Neural cell (in vitro differentiated cells): ENCODE results near the gene VPS72. TPM values are rescaled to one million over a fixed set of nuclear protein-coding genes. Genes with fewer than 3 reads are reported as not detected.
A peak's percentile ranks its signal among the peaks of the same experiment; 100 is the strongest.

Experiments
- H2AFZ ChIP-seq: fragments of 200-600, 300-800 bp; sonication (generic), shearing (Covaris generic); 2 replicates; pipeline ENCODE4 v1.6.0; 2014; ENCODE audit warnings: low read depth, mild to moderate bottlenecking, antibody characterized with exemption, low read length, moderate library complexity
- H3F3A ChIP-seq: fragments of 200-600 bp; shearing (Covaris generic); 2 replicates; pipeline ENCODE4 v1.6.1; 2016; ENCODE audit warnings: mild to moderate bottlenecking, moderate library complexity, mixed read lengths, antibody characterized with exemption, low read length; ENCODE audit not compliant: insufficient read depth, poor library complexity, severe bottlenecking
- H3K27ac ChIP-seq: fragments of 200-600, 300-800 bp; sonication (generic), shearing (Covaris generic); 2 replicates; pipeline ENCODE4 v1.5.1; 2014; ENCODE audit warnings: mild to moderate bottlenecking, low read length, moderate library complexity
- H3K27me3 ChIP-seq: fragments of 300-800, 200-600 bp; sonication (generic), shearing (Covaris generic); 2 replicates; pipeline ENCODE4 v1.6.0; 2014; ENCODE audit warnings: mild to moderate bottlenecking, low read depth, low read length, moderate library complexity; ENCODE audit not compliant: insufficient read depth
- H3K36me3 ChIP-seq: fragments of 300-800, 200-600 bp; sonication (generic), shearing (Covaris generic); 2 replicates; pipeline ENCODE4 v1.5.1; 2014; ENCODE audit warnings: mild to moderate bottlenecking, antibody characterized with exemption, low read length, moderate library complexity; ENCODE audit not compliant: insufficient read depth
- H3K4me2 ChIP-seq: fragments of 300-800, 200-600 bp; sonication (generic), shearing (Covaris generic); 2 replicates; pipeline ENCODE4 v1.6.0; 2014; ENCODE audit warnings: mild to moderate bottlenecking, low read length
- H3K4me3 ChIP-seq: fragments of 300-800, 200-600 bp; sonication (generic), shearing (Covaris generic); 2 replicates; pipeline ENCODE4 v1.5.1; 2014; ENCODE audit warnings: mild to moderate bottlenecking, low read length, moderate library complexity
- H3K79me2 ChIP-seq: fragments of 200-600 bp; shearing (Covaris generic); replicated peaks from 2 replicates; pipeline ENCODE4 v1.6.0; 2014; ENCODE audit warnings: mild to moderate bottlenecking, low read length, moderate library complexity; ENCODE audit not compliant: insufficient read depth
- H3K9ac ChIP-seq: fragments of 300-800, 200-600 bp; sonication (generic), shearing (Covaris generic); 2 replicates; pipeline ENCODE4 v1.6.1; 2016; ENCODE audit warnings: mild to moderate bottlenecking, low read length, mixed read lengths
- H3K9me2 ChIP-seq: fragments of 200-600 bp; shearing (Covaris generic); 2 replicates; pipeline ENCODE4 v1.6.1; 2016; ENCODE audit warnings: mild to moderate bottlenecking, low read length, mixed read lengths; ENCODE audit not compliant: insufficient read depth
- H3K9me3 ChIP-seq: fragments of 200-600, 300-800 bp; sonication (generic), shearing (Covaris generic); 2 replicates; pipeline ENCODE4 v1.6.1; 2016; ENCODE audit warnings: mild to moderate bottlenecking, mixed run types, low read length, moderate library complexity, mixed read lengths
- H4K20me1 ChIP-seq: fragments of 200-600 bp; shearing (Covaris generic); 2 replicates; pipeline ENCODE4 v1.6.1; 2016; ENCODE audit warnings: mild to moderate bottlenecking, mixed run types; ENCODE audit not compliant: insufficient read depth
- EP300 ChIP-seq: fragments of 450-650 bp; conservative IDR thresholded peaks from 2 replicates; pipeline ENCODE4 v1.6.1; 2014; ENCODE audit warnings: antibody characterized with exemption, mild to moderate bottlenecking, moderate library complexity; ENCODE audit not compliant: poor library complexity, severe bottlenecking
- EZH2 ChIP-seq: fragments of 200-600, 300-800 bp; shearing (Covaris generic), sonication (generic); IDR thresholded peaks from 2 replicates; pipeline ENCODE4 v1.6.1; 2014; ENCODE audit warnings: antibody characterized with exemption, low read length, borderline replicate concordance, mild to moderate bottlenecking; ENCODE audit not compliant: insufficient read depth, poor library complexity, severe bottlenecking
- MXI1 ChIP-seq: fragments of 450-650 bp; conservative IDR thresholded peaks from 2 replicates; pipeline ENCODE4 v1.6.1; 2014; ENCODE audit warnings: antibody characterized with exemption, mild to moderate bottlenecking; ENCODE audit not compliant: poor library complexity, severe bottlenecking
- POLR2AphosphoS5 ChIP-seq: IDR thresholded peaks from 2 replicates; pipeline ENCODE4 v1.6.1; 2012
- RAD21 ChIP-seq: fragments of 450-650 bp; conservative IDR thresholded peaks from 2 replicates; pipeline ENCODE4 v1.6.1; 2014; ENCODE audit warnings: antibody characterized with exemption, mild to moderate bottlenecking, moderate library complexity
- SMC3 ChIP-seq: fragments of 450-650 bp; conservative IDR thresholded peaks from 2 replicates; pipeline ENCODE4 v1.6.1; 2014; ENCODE audit warnings: antibody characterized with exemption, mild to moderate bottlenecking, moderate library complexity; ENCODE audit not compliant: poor library complexity
- TAF1 ChIP-seq: IDR thresholded peaks from 2 replicates; pipeline ENCODE4 v1.6.1; 2012; ENCODE audit warnings: low read depth
- polyA plus RNA-seq: library from polyadenylated mRNA; depleted of rRNA; stranded (reverse); fragments of >200 nt; gene quantifications from 2 replicates; pipeline ENCODE4 v1.2.3, GENCODE V29; 2014
- TF ChIP-seq, protein P1 (sequence below): fragments of 450-650 bp; IDR thresholded peaks from 2 replicates; pipeline ENCODE4 v1.5.1; 2014; ENCODE audit warnings: antibody characterized with exemption, mild to moderate bottlenecking, moderate library complexity; ENCODE audit not compliant: poor library complexity, severe bottlenecking
- TF ChIP-seq, protein P2 (sequence below): IDR thresholded peaks from 2 replicates; pipeline ENCODE4 v1.6.1; 2012; ENCODE audit warnings: borderline replicate concordance

The VPS72 gene
- polyA plus RNA-seq, 1 donor from 2014 or later, result 232 TPM

DNA sequence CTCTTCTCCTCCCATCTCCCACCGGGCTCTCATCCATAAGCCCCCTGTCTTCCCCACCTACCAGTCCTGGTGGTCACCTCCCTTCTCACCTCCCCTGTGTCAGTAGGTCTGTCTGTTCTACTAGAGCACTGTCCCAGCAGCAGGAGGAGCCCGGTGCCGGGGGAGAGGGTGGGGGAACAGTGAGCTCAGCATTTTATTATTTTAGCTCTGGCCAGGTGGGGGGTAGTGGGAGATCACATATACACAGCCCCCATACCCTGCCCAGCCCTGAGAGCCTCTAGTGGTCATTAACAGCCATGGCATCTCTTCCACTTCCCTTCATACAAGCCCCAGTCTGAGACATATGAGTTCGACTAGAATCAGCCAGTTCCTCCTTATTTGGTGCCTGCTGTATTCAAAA lies 14.1 kb downstream of the VPS72 start, which contains the start of gene TMOD4:
TMOD4 (minus strand) TSS at position 119 of the 400 bp plus-strand sequence. CDS start 1,106 bp downstream, outside the sequence.
- TF ChIP-seq, protein P1, sequence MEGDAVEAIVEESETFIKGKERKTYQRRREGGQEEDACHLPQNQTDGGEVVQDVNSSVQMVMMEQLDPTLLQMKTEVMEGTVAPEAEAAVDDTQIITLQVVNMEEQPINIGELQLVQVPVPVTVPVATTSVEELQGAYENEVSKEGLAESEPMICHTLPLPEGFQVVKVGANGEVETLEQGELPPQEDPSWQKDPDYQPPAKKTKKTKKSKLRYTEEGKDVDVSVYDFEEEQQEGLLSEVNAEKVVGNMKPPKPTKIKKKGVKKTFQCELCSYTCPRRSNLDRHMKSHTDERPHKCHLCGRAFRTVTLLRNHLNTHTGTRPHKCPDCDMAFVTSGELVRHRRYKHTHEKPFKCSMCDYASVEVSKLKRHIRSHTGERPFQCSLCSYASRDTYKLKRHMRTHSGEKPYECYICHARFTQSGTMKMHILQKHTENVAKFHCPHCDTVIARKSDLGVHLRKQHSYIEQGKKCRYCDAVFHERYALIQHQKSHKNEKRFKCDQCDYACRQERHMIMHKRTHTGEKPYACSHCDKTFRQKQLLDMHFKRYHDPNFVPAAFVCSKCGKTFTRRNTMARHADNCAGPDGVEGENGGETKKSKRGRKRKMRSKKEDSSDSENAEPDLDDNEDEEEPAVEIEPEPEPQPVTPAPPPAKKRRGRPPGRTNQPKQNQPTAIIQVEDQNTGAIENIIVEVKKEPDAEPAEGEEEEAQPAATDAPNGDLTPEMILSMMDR, result peak; percentile 53
- no peak for TF ChIP-seq TAF1
- no peaks in the 10 kb centered on the region for H3K9me2 ChIP-seq
- H3K36me3 ChIP-seq, result no peaks in the 10 kb centered on the region
- H3K9me3 ChIP-seq, result no peaks in the 10 kb centered on the region
- no peaks in the 10 kb centered on the region for H4K20me1 ChIP-seq
- no peak within 1 kb of the TSS for H3K4me3 ChIP-seq
- no peak within 1 kb of the TSS for H3K4me2 ChIP-seq
- no peaks in the 10 kb centered on the region for H3F3A ChIP-seq
- H2AFZ ChIP-seq, result no peak within 1 kb of the TSS
- no peak within 1 kb of the TSS for H3K27ac ChIP-seq
- H3K79me2 ChIP-seq, result no peaks in the 10 kb centered on the region
- H3K9ac ChIP-seq, result no peak within 1 kb of the TSS
- no peaks in the 10 kb centered on the region for H3K27me3 ChIP-seq

DNA sequence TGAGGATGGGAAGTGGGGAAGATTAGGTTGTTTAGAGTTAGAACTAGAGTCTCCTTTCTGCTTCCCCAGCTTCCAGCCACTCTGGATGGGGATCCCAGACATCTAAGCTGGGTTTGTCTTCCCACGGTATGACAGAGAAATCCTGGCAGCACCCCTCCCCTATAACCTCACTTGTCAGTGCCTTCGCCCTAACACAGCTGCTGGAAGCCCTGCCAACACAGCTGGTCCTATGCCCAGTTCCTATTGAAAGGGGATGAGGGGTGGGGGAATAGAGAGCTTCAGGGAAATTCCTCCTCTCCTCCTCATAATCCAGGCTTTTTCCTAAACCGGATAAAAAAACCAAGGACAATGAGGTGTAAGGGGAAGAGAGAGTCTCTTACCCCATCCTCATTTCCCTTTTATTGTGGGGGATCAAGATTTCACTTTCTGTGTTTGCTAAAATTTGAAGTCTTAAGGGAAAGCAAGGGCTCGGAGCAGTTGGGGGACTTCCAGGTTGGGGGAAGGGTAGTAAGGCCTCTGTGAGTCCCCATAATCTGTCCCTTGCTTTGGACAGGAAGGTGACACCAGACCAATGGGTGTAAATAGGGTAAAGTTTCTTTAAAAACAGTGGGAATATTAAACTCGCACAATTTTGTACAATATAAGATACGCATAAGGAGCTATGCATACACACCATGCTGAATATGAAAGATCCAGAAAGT lies 14.8 kb downstream of the VPS72 start:
- no peak overlapping the region for H2AFZ ChIP-seq
- no peaks in the 10 kb centered on the region for H3K79me2 ChIP-seq
- no peak overlapping the region for H3K4me3 ChIP-seq
- no peaks in the 10 kb centered on the region for H3K9me2 ChIP-seq
- H3F3A ChIP-seq, result no peaks in the 10 kb centered on the region
- H3K36me3 ChIP-seq, result no peaks in the 10 kb centered on the region
- TF ChIP-seq RAD21, result no peak
- no peak for TF ChIP-seq POLR2AphosphoS5
- TF ChIP-seq EZH2, result no peak
- TF ChIP-seq, protein P2, sequence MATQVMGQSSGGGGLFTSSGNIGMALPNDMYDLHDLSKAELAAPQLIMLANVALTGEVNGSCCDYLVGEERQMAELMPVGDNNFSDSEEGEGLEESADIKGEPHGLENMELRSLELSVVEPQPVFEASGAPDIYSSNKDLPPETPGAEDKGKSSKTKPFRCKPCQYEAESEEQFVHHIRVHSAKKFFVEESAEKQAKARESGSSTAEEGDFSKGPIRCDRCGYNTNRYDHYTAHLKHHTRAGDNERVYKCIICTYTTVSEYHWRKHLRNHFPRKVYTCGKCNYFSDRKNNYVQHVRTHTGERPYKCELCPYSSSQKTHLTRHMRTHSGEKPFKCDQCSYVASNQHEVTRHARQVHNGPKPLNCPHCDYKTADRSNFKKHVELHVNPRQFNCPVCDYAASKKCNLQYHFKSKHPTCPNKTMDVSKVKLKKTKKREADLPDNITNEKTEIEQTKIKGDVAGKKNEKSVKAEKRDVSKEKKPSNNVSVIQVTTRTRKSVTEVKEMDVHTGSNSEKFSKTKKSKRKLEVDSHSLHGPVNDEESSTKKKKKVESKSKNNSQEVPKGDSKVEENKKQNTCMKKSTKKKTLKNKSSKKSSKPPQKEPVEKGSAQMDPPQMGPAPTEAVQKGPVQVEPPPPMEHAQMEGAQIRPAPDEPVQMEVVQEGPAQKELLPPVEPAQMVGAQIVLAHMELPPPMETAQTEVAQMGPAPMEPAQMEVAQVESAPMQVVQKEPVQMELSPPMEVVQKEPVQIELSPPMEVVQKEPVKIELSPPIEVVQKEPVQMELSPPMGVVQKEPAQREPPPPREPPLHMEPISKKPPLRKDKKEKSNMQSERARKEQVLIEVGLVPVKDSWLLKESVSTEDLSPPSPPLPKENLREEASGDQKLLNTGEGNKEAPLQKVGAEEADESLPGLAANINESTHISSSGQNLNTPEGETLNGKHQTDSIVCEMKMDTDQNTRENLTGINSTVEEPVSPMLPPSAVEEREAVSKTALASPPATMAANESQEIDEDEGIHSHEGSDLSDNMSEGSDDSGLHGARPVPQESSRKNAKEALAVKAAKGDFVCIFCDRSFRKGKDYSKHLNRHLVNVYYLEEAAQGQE, result no peak
- TF ChIP-seq TAF1, result no peak
- TF ChIP-seq SMC3, result no peak
- TF ChIP-seq, protein P1, result no peak
- no peak for TF ChIP-seq EP300
- TF ChIP-seq MXI1, result no peak
- H4K20me1 ChIP-seq, result no peaks in the 10 kb centered on the region
- no peaks in the 10 kb centered on the region for H3K9me3 ChIP-seq
- no peak overlapping the region for H3K9ac ChIP-seq
- H3K4me2 ChIP-seq, result no peak overlapping the region
- H3K27me3 ChIP-seq, result no peaks in the 10 kb centered on the region
- H3K27ac ChIP-seq, result no peak overlapping the region
